ENCODE results near the gene MATN3.

DNA sequence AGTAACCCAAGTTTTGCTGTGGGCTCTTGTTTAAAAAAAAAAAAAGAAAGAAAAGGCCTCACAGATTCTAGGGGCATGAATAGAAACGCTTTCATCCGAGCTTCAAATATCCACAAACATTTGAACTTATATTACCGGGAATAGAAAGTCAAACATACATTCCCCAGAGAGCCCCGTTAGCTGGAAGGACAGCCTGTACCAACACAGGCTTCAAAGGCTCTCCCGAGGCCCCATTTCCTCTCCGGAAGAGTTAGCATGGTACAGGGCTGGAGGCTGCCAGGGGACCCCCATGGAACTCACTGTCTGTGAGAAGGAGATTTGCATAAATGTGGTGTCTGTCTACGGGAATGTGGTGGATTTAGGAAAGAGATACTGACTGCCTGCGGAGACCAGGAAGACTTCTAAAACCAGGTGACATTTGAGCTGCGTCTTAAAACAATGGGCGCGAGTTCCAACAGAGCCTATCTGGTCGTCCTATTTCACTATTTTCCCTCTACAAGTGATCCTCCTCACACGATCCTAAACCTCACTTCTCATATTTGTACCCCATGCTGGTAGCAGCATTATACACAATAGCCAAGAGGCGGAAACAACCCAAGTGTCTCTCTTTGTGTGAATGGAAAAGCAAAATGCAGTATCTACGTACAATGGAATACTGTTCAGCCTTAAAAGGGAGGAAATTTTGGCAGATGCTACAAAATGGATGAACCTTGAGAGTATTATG, 820 bp upstream of the MATN3 start:
- TF ChIP-seq CTCF (IDR thresholded peaks at IDR 0.05) (no peak), POLR2AphosphoS5 (IDR thresholded peaks at IDR 0.05) (no peak)
